LoVo (cell line): Measurements from ENCODE around the gene YJEFN3.

Experiments used
- DNase-seq: peaks from one replicate; pipeline ENCODE4 v3.0.0-alpha.2; 2016; ENCODE audit warnings: low spot score

YJEFN3 gene

DNA sequence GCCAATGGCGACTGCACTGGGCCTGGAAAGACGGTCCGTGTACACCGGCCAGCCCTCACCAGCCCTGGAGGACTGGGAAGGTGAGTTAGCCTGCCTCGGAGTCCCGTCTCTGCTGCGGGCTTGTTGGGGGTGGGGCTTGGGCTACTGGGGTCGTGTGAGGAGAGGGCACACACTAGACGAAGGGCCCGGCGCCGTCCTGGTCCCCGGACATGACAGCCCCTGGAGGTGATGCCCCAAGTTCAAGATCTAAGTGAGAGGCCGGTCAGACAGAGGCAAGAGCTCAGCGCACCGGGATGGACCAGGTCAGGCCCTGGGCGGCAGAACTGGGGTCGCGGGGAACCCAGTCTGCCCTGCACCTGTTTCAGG lies 11.0 kb downstream of the YJEFN3 start:
- DNase-seq, result no peak

DNA sequence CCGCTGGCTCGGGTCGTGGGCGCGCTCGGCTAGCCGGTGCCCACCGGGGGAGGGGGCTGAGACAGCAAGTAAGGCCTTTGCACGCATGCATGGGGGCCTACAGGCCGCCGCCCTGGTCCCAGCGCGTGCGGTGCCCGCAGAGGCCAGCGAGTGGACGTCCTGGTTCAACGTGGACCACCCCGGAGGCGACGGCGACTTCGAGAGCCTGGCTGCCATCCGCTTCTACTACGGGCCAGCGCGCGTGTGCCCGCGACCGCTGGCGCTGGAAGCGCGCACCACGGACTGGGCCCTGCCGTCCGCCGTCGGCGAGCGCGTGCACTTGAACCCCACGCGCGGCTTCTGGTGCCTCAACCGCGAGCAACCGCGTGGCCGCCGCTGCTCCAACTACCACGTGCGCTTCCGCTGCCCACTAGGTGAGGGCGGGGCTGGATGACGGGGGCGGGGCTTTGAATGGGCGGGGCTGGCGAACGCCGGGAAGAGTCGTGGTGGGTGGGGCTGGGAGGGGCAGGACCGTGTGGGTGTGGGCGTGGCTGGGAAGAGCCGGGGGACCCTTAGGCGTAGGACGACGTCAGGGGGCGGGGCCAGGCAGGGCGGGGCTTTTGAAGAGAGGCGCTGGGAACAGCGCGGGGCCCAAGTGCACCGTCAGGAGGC lies 11.5 kb downstream of the YJEFN3 start:
- DNase-seq, result no peak

DNA sequence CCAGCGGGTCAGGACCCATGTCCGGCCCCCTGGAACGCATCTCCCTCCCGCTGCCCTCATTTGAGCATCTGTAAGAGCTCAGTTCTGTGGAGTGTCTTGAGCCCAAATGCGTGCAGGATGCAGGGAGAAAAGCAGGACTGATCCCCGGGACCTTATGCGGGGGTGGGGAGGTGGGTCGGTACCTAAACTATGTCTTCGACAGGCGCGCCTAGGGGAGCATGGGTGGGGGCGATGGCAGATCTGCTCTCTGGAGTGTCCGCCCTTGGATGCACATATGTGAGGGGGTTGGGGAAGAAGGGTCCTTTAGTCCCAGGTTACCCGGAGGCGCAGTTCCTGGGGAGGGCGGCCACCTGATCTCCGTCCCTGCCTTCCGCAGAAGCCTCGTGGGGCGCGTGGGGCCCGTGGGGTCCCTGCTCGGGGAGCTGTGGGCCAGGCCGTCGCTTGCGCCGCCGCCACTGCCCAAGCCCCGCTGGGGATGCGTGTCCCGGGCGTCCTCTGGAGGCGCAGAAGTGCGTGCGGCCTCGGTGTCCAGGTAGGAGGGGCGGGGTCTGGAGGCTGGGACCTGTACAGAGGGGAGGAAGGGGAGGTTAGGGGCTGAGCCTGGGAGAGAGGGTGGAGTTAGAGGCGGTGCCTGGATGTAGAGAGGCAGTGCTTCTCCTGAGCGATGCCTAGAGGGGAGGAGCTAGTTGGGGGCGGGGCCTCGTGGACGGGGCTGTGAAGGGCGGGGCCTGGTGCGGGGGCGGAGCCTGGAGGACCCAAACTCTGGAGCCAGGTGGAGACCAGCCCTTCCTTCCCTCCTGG lies 12.2 kb downstream of the YJEFN3 start:
- DNase-seq, result peak; percentile 17

DNA sequence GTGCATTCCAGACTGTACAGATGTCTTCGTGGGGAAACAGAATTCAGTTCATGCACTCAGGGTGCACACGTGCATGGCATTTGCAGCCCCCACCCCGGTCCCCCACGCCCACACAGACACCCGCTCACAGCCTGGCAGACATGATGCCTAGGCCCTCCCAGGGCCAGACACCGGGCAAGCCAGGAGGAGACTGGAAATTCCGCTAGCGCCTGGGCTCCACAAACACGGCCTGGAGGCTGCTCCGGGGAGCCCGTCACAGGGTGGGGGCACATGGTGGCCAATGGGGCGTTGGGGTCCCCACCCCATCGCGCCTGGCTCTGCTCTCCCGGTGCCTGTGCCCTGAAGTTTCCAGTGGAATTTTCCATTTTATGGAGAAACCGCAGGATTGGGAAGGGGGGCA lies 12.9 kb downstream of the YJEFN3 start:
- no peak for DNase-seq

DNA sequence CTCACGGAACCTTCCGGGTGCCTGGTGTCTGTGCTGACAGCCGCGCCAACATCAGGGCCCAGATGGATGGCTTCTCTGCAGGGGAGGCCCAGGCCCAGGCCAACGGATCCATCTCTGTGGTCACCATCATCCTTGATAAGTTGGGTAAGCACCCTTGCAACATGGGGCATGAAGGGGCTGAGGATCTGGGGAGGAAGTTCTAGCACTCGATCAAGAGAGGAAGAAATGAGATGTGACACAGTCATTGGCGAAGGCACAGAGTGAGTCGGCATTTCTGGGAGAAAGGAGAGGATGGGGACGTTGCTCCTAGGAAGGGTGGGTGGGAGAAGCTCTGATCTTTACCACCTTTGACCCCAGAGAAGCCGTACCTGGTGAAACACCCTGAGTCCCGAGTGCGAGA lies 13.8 kb downstream of the YJEFN3 start:
- DNase-seq, result no peak

DNA sequence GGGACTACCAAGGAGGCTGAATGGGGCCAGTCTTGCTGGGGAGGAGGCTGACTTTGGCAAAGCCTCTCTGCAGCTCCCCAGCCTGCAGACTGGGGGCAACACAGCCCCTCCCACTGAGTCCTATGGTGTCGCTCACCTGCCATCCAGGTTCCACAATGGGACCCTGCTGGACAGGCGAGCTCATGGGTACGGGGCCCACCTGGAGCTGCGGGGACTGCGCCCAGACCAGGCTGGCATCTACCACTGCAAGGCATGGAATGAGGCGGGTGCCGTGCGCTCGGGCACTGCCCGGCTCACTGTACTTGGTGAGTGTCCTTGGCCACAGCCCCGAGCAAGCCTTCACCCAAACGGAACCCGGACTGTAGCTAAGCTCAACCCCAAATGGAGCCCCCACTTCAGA lies 14.4 kb downstream of the YJEFN3 start:
- no peak for DNase-seq

DNA sequence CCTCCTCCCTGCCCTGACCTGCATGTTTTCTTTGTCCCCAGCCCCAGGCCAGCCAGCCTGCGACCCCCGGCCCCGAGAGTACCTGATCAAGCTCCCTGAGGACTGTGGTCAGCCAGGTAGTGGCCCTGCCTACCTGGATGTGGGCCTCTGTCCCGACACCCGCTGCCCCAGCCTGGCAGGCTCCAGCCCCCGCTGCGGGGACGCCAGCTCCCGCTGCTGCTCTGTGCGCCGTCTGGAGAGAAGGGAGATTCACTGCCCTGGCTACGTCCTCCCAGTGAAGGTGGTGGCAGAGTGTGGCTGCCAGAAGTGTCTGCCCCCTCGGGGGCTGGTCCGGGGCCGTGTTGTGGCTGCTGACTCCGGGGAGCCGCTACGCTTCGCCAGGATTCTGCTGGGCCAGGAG lies 14.9 kb downstream of the YJEFN3 start:
- no peak for DNase-seq

DNA sequence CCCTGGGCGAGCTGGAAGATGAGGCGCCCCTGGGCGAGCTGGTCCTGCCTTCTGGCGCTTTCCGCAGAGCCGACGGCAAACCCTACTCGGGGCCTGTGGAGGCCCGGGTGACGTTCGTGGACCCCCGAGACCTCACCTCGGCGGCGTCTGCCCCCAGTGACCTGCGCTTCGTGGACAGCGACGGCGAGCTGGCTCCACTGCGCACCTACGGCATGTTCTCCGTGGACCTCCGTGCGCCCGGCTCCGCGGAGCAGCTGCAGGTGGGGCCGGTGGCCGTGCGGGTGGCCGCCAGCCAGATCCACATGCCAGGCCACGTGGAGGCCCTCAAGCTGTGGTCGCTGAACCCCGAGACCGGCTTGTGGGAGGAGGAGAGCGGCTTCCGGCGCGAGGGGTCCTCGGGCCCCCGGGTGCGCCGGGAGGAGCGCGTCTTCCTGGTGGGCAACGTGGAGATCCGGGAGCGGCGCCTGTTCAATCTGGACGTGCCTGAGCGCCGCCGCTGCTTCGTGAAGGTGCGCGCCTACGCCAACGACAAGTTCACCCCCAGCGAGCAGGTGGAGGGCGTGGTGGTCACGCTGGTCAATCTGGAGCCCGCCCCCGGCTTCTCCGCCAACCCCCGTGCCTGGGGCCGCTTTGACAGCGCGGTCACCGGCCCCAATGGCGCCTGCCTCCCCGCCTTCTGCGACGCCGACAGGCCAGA lies 15.7 kb downstream of the YJEFN3 start:
- no peak for DNase-seq

DNA sequence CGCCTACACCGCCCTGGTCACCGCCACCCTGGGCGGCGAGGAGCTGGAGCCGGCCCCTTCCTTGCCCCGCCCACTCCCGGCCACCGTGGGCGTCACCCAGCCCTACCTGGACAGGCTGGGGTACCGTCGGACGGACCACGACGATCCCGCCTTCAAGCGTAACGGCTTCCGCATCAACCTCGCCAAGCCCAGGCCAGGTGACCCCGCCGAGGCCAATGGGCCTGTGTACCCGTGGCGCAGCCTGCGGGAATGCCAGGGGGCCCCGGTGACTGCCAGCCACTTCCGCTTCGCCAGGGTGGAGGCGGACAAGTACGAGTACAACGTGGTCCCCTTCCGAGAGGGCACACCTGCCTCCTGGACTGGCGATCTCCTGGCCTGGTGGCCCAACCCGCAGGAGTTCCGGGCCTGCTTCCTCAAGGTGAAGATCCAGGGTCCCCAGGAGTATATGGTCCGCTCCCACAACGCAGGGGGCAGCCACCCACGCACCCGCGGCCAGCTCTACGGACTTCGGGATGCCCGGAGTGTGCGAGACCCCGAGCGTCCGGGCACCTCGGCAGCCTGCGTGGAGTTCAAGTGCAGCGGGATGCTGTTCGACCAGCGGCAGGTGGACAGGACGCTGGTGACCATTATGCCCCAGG lies 16.4 kb downstream of the YJEFN3 start:
- DNase-seq, result no peak

DNA sequence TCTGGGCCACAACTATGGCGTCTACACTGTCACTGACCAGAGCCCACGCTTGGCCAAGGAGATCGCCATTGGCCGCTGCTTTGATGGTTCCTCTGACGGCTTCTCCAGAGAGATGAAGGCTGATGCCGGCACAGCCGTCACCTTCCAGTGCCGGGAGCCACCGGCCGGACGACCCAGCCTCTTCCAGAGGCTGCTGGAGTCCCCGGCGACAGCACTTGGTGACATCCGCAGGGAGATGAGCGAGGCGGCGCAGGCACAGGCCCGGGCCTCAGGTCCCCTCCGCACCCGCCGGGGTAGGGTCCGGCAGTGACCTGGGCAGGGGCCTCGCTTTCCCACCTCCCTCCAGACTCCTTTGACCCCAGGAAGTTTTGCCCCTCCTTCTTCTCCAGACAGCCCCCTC lies 17.0 kb downstream of the YJEFN3 start:
- no peak for DNase-seq

DNA sequence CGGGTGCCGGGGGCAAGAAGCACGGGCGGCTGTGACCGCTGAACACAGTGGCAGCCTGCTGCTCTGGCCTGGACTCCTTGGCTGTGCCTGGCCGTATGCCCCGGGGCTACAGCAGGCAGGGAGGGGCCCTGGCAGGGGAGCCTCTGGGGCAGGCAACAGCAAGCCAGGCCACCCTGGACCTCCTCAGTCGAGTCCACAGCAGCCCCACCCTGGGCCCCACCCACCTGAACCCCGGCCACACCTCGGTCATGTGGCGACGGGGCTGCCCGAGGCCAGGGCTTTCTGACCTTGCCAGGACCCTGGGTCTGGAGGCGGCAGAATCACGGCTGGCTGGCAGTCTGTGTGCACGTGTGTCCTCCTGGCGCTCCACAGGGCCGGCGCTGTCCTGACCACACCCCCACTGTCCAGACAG lies 18.0 kb downstream of the YJEFN3 start:
- DNase-seq, result no peak

DNA sequence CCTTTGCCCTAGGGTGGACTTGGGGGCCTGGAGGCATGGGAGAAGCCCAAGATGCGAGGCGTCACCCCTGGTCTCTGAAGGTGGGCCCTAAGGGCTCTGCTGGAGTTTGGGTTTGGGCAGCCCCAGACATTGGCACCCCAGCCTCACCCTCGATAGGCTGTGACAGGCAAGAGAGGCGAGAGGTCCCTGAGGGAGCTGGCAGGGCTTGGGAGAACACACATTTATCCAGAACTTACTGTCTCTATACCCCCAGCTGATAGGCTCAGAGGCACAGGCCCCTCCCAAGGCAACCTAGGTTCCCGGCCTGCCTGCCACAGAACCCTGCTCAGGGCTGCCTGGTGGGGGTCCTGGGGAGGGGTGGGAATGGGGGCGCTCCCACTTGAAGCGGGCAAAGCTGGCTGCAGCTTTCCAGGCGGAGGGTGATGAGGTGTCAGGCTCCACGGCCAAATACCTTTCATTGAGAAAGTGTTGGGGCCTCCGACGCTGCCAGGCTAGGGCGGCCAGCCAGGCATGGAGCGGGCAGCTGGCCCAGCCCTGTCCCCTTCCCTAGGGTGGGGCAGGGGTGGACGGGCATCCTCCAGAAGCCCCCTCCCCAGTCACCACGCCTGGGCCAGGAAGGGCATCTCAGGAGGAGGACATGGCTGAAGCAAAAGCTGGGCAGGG lies 19.1 kb downstream of the YJEFN3 start:
- DNase-seq, result no peak

DNA sequence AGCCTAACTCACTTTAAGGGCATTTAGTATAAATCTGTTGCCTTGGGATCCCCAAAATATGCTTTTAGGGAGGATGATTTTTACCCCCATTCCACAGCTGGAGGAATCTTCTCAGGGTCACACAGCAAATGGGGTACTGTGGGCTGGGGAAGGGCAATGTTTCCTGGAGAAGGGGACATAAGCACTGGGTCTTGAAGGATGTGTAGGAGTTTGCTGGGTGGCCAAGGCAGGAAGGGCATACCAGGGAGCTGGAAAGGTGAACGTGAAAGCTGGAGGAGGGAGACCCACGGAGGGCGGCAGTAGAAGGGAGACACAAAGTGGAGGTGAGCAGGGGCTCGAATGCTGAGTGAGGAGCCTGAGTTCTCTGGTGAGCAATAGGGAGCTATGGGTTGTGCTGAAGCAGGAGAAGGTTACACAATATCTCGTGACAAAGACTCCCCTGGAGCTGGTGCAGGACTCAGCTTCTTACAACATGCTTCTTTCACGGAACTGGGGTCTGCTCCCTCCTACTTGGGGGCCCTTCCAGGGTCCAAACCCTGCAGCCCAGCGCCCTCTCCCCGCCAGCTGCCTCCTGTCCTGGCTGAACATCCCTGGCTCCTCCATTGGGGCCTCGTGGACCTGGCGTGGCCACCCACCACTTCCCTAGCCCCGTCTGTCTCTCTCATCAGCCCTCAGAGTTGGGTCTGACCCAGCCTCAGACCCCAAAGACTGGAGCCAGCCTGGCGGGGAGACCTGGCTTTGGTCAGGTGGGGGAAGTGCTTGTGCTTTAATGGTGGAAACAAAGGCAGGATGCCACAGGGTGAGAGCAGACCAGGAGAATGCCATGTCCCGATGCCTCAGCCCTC lies 20.4 kb downstream of the YJEFN3 start:
- no peak for DNase-seq

DNA sequence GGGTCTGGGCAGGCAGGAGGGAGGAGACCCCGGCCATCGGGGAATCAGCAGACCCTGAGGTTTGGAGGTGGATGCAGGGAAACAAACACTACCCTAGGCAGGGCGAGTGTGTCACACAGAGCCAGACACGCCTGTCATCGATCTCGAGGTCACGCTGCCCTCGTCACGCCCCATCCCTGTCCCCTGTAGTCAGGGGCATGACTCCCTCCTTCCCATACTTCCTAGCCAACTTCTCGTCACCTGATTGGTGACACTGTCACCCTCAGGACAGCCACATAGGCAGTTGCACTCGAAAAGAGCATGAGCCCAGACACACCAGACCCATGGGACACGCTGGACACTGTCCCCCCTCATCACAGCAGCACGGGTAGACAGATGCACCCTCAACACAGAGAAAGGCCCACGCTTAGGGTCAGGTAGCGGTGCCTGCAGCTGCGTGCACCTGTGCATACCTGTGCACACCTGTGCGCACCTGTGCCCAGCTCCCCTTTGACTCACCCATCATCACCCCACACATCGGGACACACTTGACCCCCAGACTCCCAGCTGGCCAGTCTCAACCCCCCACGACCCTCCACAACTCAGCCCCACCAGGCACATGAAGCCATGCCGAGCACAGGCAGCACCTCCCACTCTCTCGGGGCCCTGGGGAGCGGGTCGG lies 21.2 kb downstream of the YJEFN3 start:
- no peak for DNase-seq

DNA sequence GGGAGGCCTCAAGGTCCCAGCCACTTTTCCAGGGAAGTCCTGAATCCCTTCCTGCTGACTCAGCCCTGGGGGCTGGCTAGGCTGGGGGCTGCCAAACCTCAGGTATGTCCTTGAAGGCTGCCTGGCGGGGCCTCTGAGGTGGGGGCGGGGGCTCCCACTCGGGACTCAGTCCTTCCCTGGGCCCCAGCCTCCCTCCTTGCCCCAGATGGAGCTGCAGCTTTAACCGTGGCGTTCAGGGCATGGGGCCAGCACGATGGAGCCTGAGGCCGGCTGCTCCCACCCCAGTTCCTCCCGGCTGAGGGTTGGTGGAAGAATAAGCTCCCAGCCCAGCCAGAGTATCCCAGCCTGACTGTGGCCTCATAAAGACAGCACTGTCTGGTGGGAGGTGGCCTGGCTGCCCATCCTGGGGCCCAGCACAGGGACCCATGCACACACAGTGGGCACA lies 21.8 kb downstream of the YJEFN3 start:
- DNase-seq, result no peak

DNA sequence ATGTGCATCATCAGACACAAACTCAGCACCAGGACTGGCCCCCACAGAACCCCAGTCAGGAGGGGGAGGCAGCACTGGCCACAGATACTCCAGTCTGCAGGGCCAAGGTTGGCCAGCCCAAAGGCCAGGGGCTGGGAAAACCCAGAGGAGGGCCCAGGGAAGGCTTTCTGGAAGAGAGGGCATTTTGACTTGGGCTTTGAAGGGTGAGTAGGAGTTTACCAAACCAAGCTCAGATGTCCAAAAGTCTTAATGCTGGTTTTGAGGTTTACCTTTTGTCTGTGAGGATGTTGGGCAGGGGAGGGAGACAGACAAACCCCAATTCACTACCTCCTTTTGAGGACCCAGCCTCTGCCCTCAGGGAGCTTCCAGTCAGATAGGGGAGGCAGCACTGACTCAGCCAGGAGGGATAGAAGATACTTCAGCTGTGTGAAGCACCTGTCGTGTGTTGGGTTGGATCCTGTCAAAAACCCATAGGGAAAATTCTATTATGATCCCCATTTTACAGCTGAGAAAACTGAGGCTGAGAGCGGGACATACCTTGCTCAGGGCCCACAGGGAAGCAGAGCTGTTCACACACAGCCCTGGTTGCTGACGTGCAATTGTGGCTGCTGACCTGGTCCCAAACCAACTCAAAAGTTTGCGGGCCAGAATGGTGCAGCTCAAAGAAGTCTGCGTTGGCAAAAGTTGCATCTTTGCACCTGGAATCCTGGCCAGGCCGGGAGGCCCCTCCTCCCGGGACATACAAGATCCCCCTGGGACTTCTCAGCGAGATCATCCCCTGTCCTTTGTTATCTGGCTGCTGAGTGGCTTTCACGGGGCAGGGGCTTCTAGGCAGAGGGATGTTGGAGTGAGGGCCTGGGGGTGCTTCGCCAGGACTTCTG lies 22.5 kb downstream of the YJEFN3 start:
- no peak for DNase-seq

DNA sequence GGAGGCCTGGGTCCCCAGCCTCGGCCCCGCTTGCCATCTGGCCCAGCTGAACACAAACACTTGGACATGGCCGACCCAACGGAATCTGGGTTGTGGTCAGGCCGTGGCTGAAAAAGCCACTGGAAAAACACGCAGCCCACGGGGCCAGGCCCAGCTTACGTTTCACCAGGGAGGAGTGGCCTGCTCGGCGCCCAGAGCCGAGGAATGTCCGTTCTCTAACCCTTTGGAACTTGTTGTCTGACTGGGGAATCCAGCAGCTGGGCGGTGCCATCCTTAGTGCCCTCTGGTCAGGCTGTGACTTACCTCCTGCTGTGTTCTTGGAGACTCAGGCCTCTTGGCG lies 23.1 kb downstream of the YJEFN3 start:
- no peak for DNase-seq

DNA sequence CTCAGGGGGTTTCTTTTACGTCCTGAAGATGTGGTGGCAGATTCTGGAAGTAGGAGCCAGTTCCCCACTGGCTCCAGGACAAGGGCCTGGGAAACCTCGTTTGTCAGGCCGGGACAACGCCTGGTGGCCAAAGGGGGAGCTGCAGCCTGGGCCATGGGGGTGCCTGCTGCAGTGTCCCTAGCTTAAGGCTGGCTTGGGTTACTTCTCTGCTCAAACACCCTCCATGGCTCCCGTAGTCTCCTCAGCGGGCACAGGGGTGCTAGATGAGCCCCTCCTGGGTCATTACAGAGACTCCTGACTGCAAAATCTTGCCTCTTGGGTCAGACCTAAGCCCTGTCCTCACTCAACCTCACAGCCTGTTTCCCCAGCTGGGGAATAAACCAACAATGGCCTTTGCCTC lies 24.1 kb downstream of the YJEFN3 start:
- peak; percentile 25 for DNase-seq

DNA sequence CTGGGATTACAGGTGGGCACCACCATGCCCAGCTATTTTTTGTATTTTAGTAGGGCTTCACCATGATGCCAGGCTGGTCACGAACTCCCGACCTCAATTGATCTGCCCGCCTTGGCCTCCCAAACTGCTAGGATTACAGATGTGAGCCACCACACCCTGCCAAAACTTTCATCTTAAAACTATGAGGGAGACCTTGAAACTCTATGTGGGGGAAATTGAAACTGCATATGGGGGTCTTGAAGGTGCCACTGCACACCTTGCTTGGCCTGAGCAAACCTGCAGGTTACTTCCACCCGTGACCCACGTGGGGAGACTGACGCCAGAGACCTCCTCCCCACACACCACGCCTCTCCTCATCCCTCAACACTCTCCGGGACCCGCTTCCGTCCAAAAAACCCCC lies 25.0 kb downstream of the YJEFN3 start:
- no peak for DNase-seq
